SHP77 (cell line): ENCODE data around the gene DCTN3.

Experiments
- DNase-seq, 2 experiments: peaks; one replicate each; lab custom pipeline; 2025; lab: John Stamatoyannopoulos, UW

The DCTN3 gene

GRCh38 chr9:34573599-34574325, 46.5 kb downstream of the DCTN3 start:
- DNase-seq, result no peak

- no peak for DNase-seq
Measured at GRCh38 chr9:34572628-34573027, 47.7 kb downstream of the DCTN3 start.

GRCh38 chr9:34572092-34572491, 48.2 kb downstream of the DCTN3 start:
- no peak for DNase-seq

- no peak for DNase-seq
Measured at GRCh38 chr9:34571481-34571810, 48.8 kb downstream of the DCTN3 start.

- DNase-seq, result no peak
Measured at GRCh38 chr9:34570809-34571480, 49.4 kb downstream of the DCTN3 start.

- DNase-seq, result no peak
Measured at GRCh38 chr9:34570376-34570775, 49.9 kb downstream of the DCTN3 start.

GRCh38 chr9:34568774-34569173, 51.5 kb downstream of the DCTN3 start:
- no peak for DNase-seq

GRCh38 chr9:34568133-34568532, 52.2 kb downstream of the DCTN3 start:
- DNase-seq, result no peak

- DNase-seq, result no peak
Measured at GRCh38 chr9:34566972-34567371, 53.3 kb downstream of the DCTN3 start.

GRCh38 chr9:34566322-34566721, 54.0 kb downstream of the DCTN3 start:
- no peak for DNase-seq

GRCh38 chr9:34565856-34566255, 54.4 kb downstream of the DCTN3 start:
- no peak for DNase-seq

- no peak for DNase-seq
Measured at GRCh38 chr9:34564617-34565016, 55.7 kb downstream of the DCTN3 start.
